Regular cardiac myocyte (primary cell): Measurements from ENCODE around the gene PANK4. TPM values are rescaled to one million over a fixed set of nuclear protein-coding genes. Genes with fewer than 3 reads are reported as not detected.

ENCODE experiments used
- total RNA-seq: library from RNA; depleted of rRNA; stranded (reverse); fragments of >200 nt; gene quantifications from 2 replicates; pipeline ENCODE4 v1.2.3, GENCODE V29; 2014

PANK4 gene
- 21.4 and 26.6 TPM in 2 replicates for total RNA-seq

GRCh38 chr1:2525920-2526823 is at the start of gene PANK4:
PANK4 (minus strand) TSS chr1:2526596; CDS start chr1:2526587, 9 bp downstream.

DNA sequence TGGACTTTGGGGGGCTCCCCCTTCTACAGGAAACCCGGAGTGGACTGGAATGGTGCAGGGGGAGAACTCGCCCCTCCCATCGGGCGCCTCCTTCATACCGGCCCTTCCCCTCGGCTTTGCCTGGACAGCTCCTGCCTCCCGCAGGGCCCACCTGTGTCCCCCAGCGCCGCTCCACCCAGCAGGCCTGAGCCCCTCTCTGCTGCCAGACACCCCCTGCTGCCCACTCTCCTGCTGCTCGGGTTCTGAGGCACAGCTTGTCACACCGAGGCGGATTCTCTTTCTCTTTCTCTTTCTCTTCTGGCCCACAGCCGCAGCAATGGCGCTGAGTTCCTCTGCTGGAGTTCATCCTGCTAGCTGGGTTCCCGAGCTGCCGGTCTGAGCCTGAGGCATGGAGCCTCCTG is 29.9 kb upstream of the PANK4 start, which contains the start of gene TNFRSF14:
Gene TNFRSF14 (plus strand): TSS at position 95 of the 401 bp plus-strand sequence. CDS start 294 bp downstream, at position 389.

DNA sequence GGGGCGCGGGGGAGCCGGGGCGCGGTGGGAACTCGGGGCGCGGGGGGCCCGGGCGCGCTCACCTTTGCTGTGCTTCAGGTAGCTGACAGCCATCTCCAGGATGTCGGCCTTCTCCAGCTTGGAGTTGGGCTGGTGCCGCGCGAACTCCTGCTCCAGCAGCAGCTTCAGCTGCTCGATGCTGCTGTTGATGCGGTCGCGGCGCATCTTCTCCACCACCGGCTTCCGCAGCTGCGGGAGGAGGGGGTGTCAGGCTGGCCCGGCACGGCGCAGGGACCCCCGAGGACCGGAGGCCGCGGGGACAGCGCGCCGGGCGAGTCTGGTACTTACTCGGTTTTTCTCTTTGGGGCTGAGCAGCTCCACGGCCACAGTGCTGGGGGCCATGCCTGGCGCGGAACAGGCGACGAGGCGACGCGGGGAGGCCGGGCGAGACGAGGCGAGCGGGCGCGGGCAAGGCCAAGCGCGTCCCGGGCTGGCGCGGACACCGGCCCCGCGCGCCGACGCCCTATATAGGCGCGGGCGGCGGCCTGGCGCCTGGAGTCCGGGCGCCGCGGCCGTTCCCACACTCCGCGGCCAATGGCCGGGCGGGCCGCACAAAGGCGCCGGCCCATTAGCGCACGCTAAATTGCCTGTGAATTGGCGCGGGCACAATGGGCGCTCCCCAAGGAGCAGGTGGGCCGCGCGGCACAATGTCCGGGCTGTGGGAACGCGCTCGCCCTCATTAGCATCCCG is 3.6 kb upstream of the PANK4 start, which contains the start of gene HES5:
Gene HES5 (minus strand): TSS at position 480 of the 729 bp plus-strand sequence. CDS start 99 bp downstream, at position 381.

GRCh38 chr1:2476061-2476999 is 50.1 kb downstream of the PANK4 start, which contains the start of gene PLCH2:
PLCH2 (plus strand) TSS chr1:2476289; CDS start chr1:2476589, 300 bp downstream.

Other genes with a start within 250 kb of the PANK4 start
- 8.6 and 10.4 TPM in 2 replicates for gene MORN1, start 135.0 kb downstream of the PANK4 start, total RNA-seq
- 90.5 and 126 TPM in 2 replicates for gene RER1, start 134.8 kb downstream of the PANK4 start, total RNA-seq
- gene PEX10, start 114.0 kb downstream of the PANK4 start, total RNA-seq = 27.9 and 28.0 TPM in 2 replicates
- gene PLCH2, start 50.3 kb downstream of the PANK4 start, total RNA-seq = under 0.01 and 0.38 TPM in 2 replicates
- 0.28 TPM in 1 of 2 replicates, not detected in the other for gene HES5, start 3.7 kb upstream of the PANK4 start, total RNA-seq
- gene TNFRSF14, start 29.8 kb upstream of the PANK4 start, total RNA-seq = 10.9 and 45.9 TPM in 2 replicates
- gene PRXL2B, start 60.2 kb upstream of the PANK4 start, total RNA-seq = 11.0 and 13.8 TPM in 2 replicates
- under 0.01 TPM in 1 of 2 replicates, not detected in the other for gene MMEL1, start 106.4 kb upstream of the PANK4 start, total RNA-seq